Karpas-422 (cell line): ENCODE results near the gene TSPO2. TPM values are rescaled to one million over a fixed set of nuclear protein-coding genes. Genes with fewer than 3 reads are reported as not detected.

Source experiments
- DNase-seq: peaks from one replicate; pipeline ENCODE4 v3.0.0-alpha.2; 2015
- H2AFZ ChIP-seq: fragments of 200-600 bp; sonication (generic); 2 replicates; pipeline ENCODE4 v1.6.1; 2014; ENCODE audit warnings: antibody characterized with exemption, low read length, mixed read lengths
- H3K27ac ChIP-seq: fragments of 200-600 bp; sonication (generic); 2 replicates; pipeline ENCODE4 v1.5.1; 2014; ENCODE audit warnings: mild to moderate bottlenecking, low read length, moderate library complexity
- H3K27me3 ChIP-seq: fragments of 200-600 bp; sonication (generic); 2 replicates; pipeline ENCODE4 v1.6.1; 2014; ENCODE audit warnings: low read length, mixed read lengths
- H3K36me3 ChIP-seq: fragments of 200-600 bp; sonication (generic); 2 replicates; pipeline ENCODE4 v1.6.1; 2014; ENCODE audit warnings: low read length, mixed read lengths; ENCODE audit not compliant: insufficient read depth
- H3K4me1 ChIP-seq: fragments of 200-600 bp; sonication (generic); 2 replicates; pipeline ENCODE4 v1.6.1; 2014; ENCODE audit warnings: mild to moderate bottlenecking, low read length, mixed read lengths
- H3K4me2 ChIP-seq: fragments of 200-600 bp; sonication (generic); 2 replicates; pipeline ENCODE4 v1.6.1; 2014; ENCODE audit warnings: low read length, low read depth, mild to moderate bottlenecking; ENCODE audit not compliant: poor library complexity, severe bottlenecking
- H3K4me3 ChIP-seq: fragments of 200-600 bp; sonication (generic); 2 replicates; pipeline ENCODE4 v1.5.1; 2014; ENCODE audit warnings: mild to moderate bottlenecking, antibody characterized with exemption, low read length, mixed read lengths
- H3K79me2 ChIP-seq: fragments of 200-600 bp; sonication (generic); 2 replicates; pipeline ENCODE4 v1.6.1; 2014; ENCODE audit warnings: mild to moderate bottlenecking, low read length, mixed read lengths
- H3K9ac ChIP-seq: fragments of 200-600 bp; sonication (generic); 2 replicates; pipeline ENCODE4 v1.6.0; 2014; ENCODE audit warnings: low read length
- H3K9me2 ChIP-seq: fragments of 200-600 bp; sonication (generic), shearing (Covaris generic); replicated peaks from 2 replicates; pipeline ENCODE4 v1.6.0; 2014; ENCODE audit warnings: mild to moderate bottlenecking, low read length, moderate library complexity; ENCODE audit not compliant: insufficient read depth
- H3K9me3 ChIP-seq: fragments of 300-700, 200-600 bp; sonication (generic); 2 replicates; pipeline ENCODE4 v1.6.1; 2014; ENCODE audit warnings: low read length, mixed read lengths
- H4K20me1 ChIP-seq: fragments of 200-600 bp; sonication (generic); 2 replicates; pipeline ENCODE4 v1.6.1; 2014; ENCODE audit warnings: mild to moderate bottlenecking, antibody characterized with exemption, low read length, low read depth; ENCODE audit not compliant: insufficient read depth
- total RNA-seq: library from RNA; depleted of rRNA; stranded (reverse); fragments of >200 nt; shearing (Covaris generic); gene quantifications from 2 replicates; pipeline ENCODE4 v1.2.3, GENCODE V29; 2014; ENCODE audit warnings: low replicate concordance

The TSPO2 gene
- total RNA-seq, 1 experiment from 2014 or later = not detected

GRCh38 chr6:41021832-41022231 lies 20.4 kb upstream of the TSPO2 start:
- no peak overlapping the region for H2AFZ ChIP-seq
- H3K9me2 ChIP-seq = no peaks in the 10 kb centered on the region
- no peak for DNase-seq
- H3K9me3 ChIP-seq = no peaks in the 10 kb centered on the region
- no peak overlapping the region for H3K27ac ChIP-seq
- H3K27me3 ChIP-seq = no peaks in the 10 kb centered on the region
- no peaks in the 10 kb centered on the region for H3K4me1 ChIP-seq
- no peak overlapping the region for H3K4me3 ChIP-seq
- no peak overlapping the region for H3K4me2 ChIP-seq
- H3K36me3 ChIP-seq = no peaks in the 10 kb centered on the region
- H3K9ac ChIP-seq = no peak overlapping the region
- no peaks in the 10 kb centered on the region for H3K79me2 ChIP-seq
- H4K20me1 ChIP-seq = no peaks in the 10 kb centered on the region

GRCh38 chr6:41022294-41022693 lies 20.0 kb upstream of the TSPO2 start:
- no peak overlapping the region for H2AFZ ChIP-seq
- no peak overlapping the region for H3K4me3 ChIP-seq
- no peak overlapping the region for H3K9ac ChIP-seq
- peaks cover 4% of the 10 kb centered on the region for H3K4me1 ChIP-seq
- no peaks in the 10 kb centered on the region for H3K9me2 ChIP-seq
- H3K36me3 ChIP-seq = no peaks in the 10 kb centered on the region
- no peaks in the 10 kb centered on the region for H4K20me1 ChIP-seq
- H3K27me3 ChIP-seq = no peaks in the 10 kb centered on the region
- no peaks in the 10 kb centered on the region for H3K79me2 ChIP-seq
- H3K4me2 ChIP-seq = no peak overlapping the region
- DNase-seq = no peak
- H3K9me3 ChIP-seq = no peaks in the 10 kb centered on the region
- no peak overlapping the region for H3K27ac ChIP-seq

- H2AFZ ChIP-seq = no peak overlapping the region
- no peaks in the 10 kb centered on the region for H3K9me2 ChIP-seq
- peaks cover 13% of the 10 kb centered on the region for H3K4me1 ChIP-seq
- no peaks in the 10 kb centered on the region for H4K20me1 ChIP-seq
- DNase-seq = no peak
- H3K9ac ChIP-seq = no peak overlapping the region
- H3K4me3 ChIP-seq = no peak overlapping the region
- H3K36me3 ChIP-seq = no peaks in the 10 kb centered on the region
- H3K9me3 ChIP-seq = no peaks in the 10 kb centered on the region
- no peak overlapping the region for H3K4me2 ChIP-seq
- no peaks in the 10 kb centered on the region for H3K27me3 ChIP-seq
- H3K27ac ChIP-seq = no peak overlapping the region
- no peaks in the 10 kb centered on the region for H3K79me2 ChIP-seq
Measured at GRCh38 chr6:41023114-41023513, 19.2 kb upstream of the TSPO2 start.

GRCh38 chr6:41025966-41026530 lies 16.2 kb upstream of the TSPO2 start:
- Histone ChIP-seq H3K9me3 (no peaks in the 10 kb centered on the region), H3K79me2 (no peaks in the 10 kb centered on the region), H4K20me1 (no peaks in the 10 kb centered on the region), H3K27me3 (no peaks in the 10 kb centered on the region), H2AFZ (no peak overlapping the region), H3K9me2 (no peaks in the 10 kb centered on the region), H3K4me2 (no peak overlapping the region), H3K4me1 (peaks cover 21% of the 10 kb centered on the region), H3K9ac (no peak overlapping the region), H3K27ac (no peak overlapping the region), H3K36me3 (no peaks in the 10 kb centered on the region), H3K4me3 (no peak overlapping the region)
- no peak for DNase-seq

DNA sequence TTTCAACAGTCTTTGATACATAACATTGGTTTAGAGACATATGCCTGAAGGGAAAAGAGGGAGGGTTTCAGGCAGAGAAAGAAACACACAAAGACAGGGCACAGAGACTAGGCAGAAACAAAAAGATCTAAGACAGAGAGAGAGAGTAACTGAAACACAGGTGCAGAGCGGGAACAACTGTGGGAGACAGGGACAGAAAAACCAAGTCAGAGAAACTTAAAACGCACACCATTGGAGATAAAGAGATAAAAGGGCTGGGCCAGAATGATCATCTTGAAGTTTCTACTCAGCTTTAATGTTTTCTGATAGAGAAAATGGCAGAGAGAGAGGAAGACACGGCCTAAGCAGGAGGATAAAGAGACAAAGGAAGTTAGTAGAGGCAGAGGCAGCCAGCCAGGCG lies 15.0 kb upstream of the TSPO2 start:
- Histone ChIP-seq H3K9ac (peak overlapping the region; percentile 73), H3K4me2 (peak overlapping the region; percentile 83)

DNA sequence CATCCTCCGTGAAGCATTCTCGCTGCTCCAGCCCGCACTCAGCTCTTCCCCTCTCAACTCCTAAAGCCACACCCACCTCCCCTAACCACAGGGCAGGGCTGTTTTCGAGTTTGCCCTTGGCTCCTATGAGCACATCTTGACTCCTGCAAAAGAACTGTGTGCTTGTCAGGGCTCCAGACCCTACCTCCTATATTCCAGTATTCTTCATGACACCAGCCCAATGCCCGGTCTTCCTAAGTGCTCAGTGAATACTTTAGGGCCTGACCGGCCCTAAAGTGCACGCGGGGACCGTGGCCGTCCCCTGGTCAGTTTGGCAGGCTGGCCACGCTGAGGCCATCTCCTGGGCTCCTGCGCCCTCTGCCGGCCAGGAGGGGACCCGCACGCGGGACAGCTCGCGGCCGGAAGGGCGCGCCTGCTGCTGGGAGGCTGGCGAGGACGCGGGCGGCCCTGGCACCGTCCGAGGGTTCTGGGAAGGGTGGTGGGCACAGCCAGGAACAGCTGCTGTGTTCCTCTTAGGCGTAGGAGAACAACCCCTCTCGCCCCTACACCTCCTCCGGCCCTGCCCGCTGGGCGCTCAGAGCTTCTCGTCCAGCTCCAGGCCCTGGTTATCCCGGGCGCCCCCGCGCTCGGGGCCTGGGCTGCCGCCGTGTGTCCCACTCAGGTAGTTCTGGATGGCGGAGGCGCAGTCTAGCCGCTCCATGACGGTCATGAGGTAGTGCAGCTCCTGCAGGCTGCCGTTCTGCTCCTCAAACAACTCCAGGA lies 14.3 kb upstream of the TSPO2 start:
- Histone ChIP-seq H3K27me3 (no peaks in the 10 kb centered on the region), H3K27ac (no peak overlapping the region), H3K79me2 (no peaks in the 10 kb centered on the region), H3K4me3 (peak overlapping the region; percentile 70), H4K20me1 (no peaks in the 10 kb centered on the region), H3K4me1 (peaks cover 21% of the 10 kb centered on the region), H3K36me3 (no peaks in the 10 kb centered on the region), H3K9me2 (no peaks in the 10 kb centered on the region), H3K4me2 (peak overlapping the region; percentile 83), H2AFZ (peak overlapping the region; percentile 99), H3K9ac (peak overlapping the region; percentile 73), H3K9me3 (no peaks in the 10 kb centered on the region)
- peak; percentile 86 for DNase-seq

More for the DNA sequence above, 15.0 kb upstream of the TSPO2 start:
- no peak for DNase-seq
- Histone ChIP-seq H3K36me3 (no peaks in the 10 kb centered on the region), H3K9me2 (no peaks in the 10 kb centered on the region), H2AFZ (peak overlapping the region; percentile 99), H3K4me1 (peaks cover 21% of the 10 kb centered on the region), H3K27ac (no peak overlapping the region), H3K9me3 (no peaks in the 10 kb centered on the region), H3K27me3 (no peaks in the 10 kb centered on the region), H4K20me1 (no peaks in the 10 kb centered on the region), H3K4me3 (peak overlapping the region; percentile 70), H3K79me2 (no peaks in the 10 kb centered on the region)

DNA sequence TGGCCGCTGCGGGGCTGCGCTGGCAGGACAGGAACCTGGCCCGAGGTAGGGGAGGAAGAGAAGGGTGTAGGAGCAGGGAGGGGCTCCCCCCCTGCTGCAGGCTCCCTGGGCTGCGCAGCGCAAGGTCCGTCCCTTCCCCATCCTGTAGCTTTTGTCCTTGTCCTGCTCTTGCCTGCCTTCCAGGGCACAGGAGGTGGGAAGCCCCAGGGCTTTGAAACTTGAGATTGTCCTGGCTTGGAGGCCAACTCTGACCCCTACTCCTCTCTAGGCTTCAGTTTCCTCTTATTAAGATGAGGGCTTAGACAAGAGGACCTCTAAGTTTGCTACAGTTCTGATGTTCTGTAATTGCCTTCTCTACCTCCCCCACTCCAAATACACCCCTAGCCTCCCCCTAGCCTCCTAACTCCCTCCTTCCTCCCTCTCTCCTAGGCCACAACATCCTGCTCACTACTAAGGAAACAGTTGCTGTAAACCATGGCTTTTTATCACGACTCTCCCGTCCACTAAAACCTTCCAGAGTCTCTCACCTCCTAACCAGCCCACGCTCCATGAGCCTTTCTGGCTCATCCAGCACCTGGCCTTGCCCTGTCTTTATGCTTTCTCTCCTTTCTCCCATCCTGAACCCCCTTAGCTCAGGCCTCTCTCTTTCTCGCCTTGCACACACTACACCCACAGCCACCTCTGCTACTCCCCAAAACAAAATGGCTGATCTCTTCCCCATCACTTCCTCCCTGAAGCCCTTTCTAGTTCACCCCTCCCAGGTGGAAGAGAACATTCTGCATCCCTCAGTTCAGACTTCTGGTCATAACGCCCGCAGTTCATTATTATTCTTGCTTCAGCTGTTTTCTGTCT lies 13.5 kb upstream of the TSPO2 start:
- Histone ChIP-seq H3K4me3 (peak overlapping the region; percentile 70), H3K4me1 (peaks cover 21% of the 10 kb centered on the region), H3K9ac (peak overlapping the region; percentile 73), H4K20me1 (no peaks in the 10 kb centered on the region), H3K36me3 (no peaks in the 10 kb centered on the region), H3K79me2 (no peaks in the 10 kb centered on the region), H3K27me3 (no peaks in the 10 kb centered on the region), H3K4me2 (peak overlapping the region; percentile 83), H3K27ac (no peak overlapping the region), H3K9me2 (no peaks in the 10 kb centered on the region), H3K9me3 (no peaks in the 10 kb centered on the region), H2AFZ (peak overlapping the region; percentile 99; the same call in 1 of the 2 replicates)
- DNase-seq = no peak

- H3K79me2 ChIP-seq = no peaks in the 10 kb centered on the region
- no peaks in the 10 kb centered on the region for H3K9me2 ChIP-seq
- H3K4me3 ChIP-seq = no peak overlapping the region
- no peaks in the 10 kb centered on the region for H3K27me3 ChIP-seq
- H4K20me1 ChIP-seq = no peaks in the 10 kb centered on the region
- no peak overlapping the region for H3K9ac ChIP-seq
- H3K27ac ChIP-seq = no peak overlapping the region
- peaks cover 12% of the 10 kb centered on the region for H3K4me1 ChIP-seq
- H3K9me3 ChIP-seq = no peaks in the 10 kb centered on the region
- H3K36me3 ChIP-seq = no peaks in the 10 kb centered on the region
- H3K4me2 ChIP-seq = no peak overlapping the region
- no peak overlapping the region for H2AFZ ChIP-seq
- DNase-seq = no peak
Measured at GRCh38 chr6:41032830-41033229, 9.4 kb upstream of the TSPO2 start.
